Prostate gland (tissue), 2 donors: ENCODE results near the gene GNA14. TPM values are rescaled to one million over a fixed set of nuclear protein-coding genes. Genes with fewer than 3 reads are reported as not detected.

Source experiments
- DNase-seq: peaks from one replicate; pipeline ENCODE4 v3.0.0-alpha.2; 2019; ENCODE audit warnings: low spot score
- H3K27ac ChIP-seq, 2 donors: fragments of 200-600 bp; sonication (generic); 2 replicates each; pipeline ENCODE4 v1.5.1; 2017 to 2019
- H3K27me3 ChIP-seq: fragments of 200-600 bp; sonication (generic); replicated peaks from 2 replicates; pipeline ENCODE4 v1.5.1; 2019; ENCODE audit not compliant: insufficient read depth
- H3K36me3 ChIP-seq, 2 donors: fragments of 200-600 bp; sonication (generic); 1 replicate in 1 of 2; 2 replicates in 1 of 2; pipeline versions ENCODE4 v1.5.1 to v1.8.1; 2017 to 2019
- H3K4me1 ChIP-seq: fragments of 200-600 bp; sonication (generic); replicated peaks from 2 replicates; pipeline ENCODE4 v1.5.1; 2019
- H3K4me3 ChIP-seq, 2 donors: fragments of 200-600 bp; sonication (generic); 2 replicates each; pipeline ENCODE4 v1.5.1; 2017 to 2019
- H3K9me3 ChIP-seq: fragments of 200-600 bp; sonication (generic); 2 replicates; pipeline ENCODE4 v1.5.1; 2017
- CTCF ChIP-seq, 4 experiments: fragments of 200-600 bp in 2 of 4; fragments of 450-650 bp in 2 of 4; sonication (generic) in 2 of 4; IDR thresholded peaks; 1 replicate in 3 of 4; 2 replicates in 1 of 4; pipeline ENCODE4 v1.5.1; 2016 to 2019; ENCODE audit warnings: antibody characterized with exemption in 4 of 4, mild to moderate bottlenecking in 2 of 4, moderate library complexity in 2 of 4
- POLR2A ChIP-seq: fragments of 450-650 bp; IDR thresholded peaks from one replicate; pipeline ENCODE4 v1.6.1; 2016; ENCODE audit warnings: antibody characterized with exemption, mild to moderate bottlenecking
- POLR2AphosphoS5 ChIP-seq: sonication (generic); formaldehyde crosslinking; IDR thresholded peaks from one replicate; pipeline ENCODE4 v1.6.1; 2017; ENCODE audit warnings: antibody characterized with exemption
- WGBS: methylation state at CpG from one replicate; pipeline ENCODE4 v1.1.5; 2018; 5-methylcytosine and 5-hydroxymethylcytosine counted together
- intact Hi-C: fragments of 100-400 bp; cut with DNase I; formaldehyde crosslinking; loops from one replicate; pipeline ENCODE4 v1.14.2; 2022
- total RNA-seq, 2 donors: library from RNA; depleted of rRNA; stranded (reverse); fragments of >200 nt; gene quantifications; one replicate each; pipeline ENCODE4 v1.1.0, GENCODE V29; 2016

The GNA14 gene
- total RNA-seq, 2 donors from 2014 or later, result 2.4 to 5.5 TPM

- DNase-seq, result no peak
- TF ChIP-seq POLR2A, result no peak
- no peak for TF ChIP-seq CTCF (IDR thresholded peaks at IDR 0.05)
- no peak for TF ChIP-seq POLR2AphosphoS5
- Histone ChIP-seq H3K27me3 (no peaks in the 10 kb centered on the region), H3K4me3 (no peak overlapping the region), H3K36me3 (no peaks in the 10 kb centered on the region), H3K27ac (no peak overlapping the region), H3K9me3 (no peaks in the 10 kb centered on the region), H3K4me1 (no peaks in the 10 kb centered on the region)
- intact Hi-C loops, result loop anchor here (2.0 kb wide), 1 partner anchor 55 kb away; no protein-coding TSS in a partner anchor
- WGBS, result 63% methylated on average over 2 of the region's 2 CpGs
These were observed 72.3 kb downstream of the GNA14 start for GRCh38 chr9:77575785-77576184.

- intact Hi-C loops, result no loop called here
- 76% methylated on average over 4 of the region's 4 CpGs for WGBS
- H3K4me3 ChIP-seq, result no peak overlapping the region
These were observed 78.8 kb downstream of the GNA14 start for GRCh38 chr9:77569335-77569734.

GRCh38 chr9:77563174-77563573 lies 84.9 kb downstream of the GNA14 start:
- Histone ChIP-seq H3K36me3 (no peaks in the 10 kb centered on the region), H3K4me1 (no peaks in the 10 kb centered on the region), H3K4me3 (no peak overlapping the region), H3K27me3 (no peaks in the 10 kb centered on the region), H3K27ac (no peak overlapping the region), H3K9me3 (no peaks in the 10 kb centered on the region)
- 89% methylated on average over 1 of the region's 1 CpG for WGBS
- intact Hi-C loops, result no loop called here
- DNase-seq, result no peak
- TF ChIP-seq CTCF (IDR thresholded peaks at IDR 0.05) (no peak), POLR2A (no peak), POLR2AphosphoS5 (no peak)

More at GRCh38 chr9:77569335-77569734, 78.8 kb downstream of the GNA14 start:
- Histone ChIP-seq H3K36me3 (no peaks in the 10 kb centered on the region), H3K9me3 (no peaks in the 10 kb centered on the region), H3K27ac (no peak overlapping the region), H3K27me3 (no peaks in the 10 kb centered on the region), H3K4me1 (no peaks in the 10 kb centered on the region)
- no peak for TF ChIP-seq POLR2A
- TF ChIP-seq POLR2AphosphoS5, result no peak
- no peak for DNase-seq

- Histone ChIP-seq H3K27ac (no peak overlapping the region), H3K36me3 (no peaks in the 10 kb centered on the region), H3K27me3 (no peaks in the 10 kb centered on the region), H3K4me3 (no peak overlapping the region), H3K9me3 (no peaks in the 10 kb centered on the region), H3K4me1 (no peaks in the 10 kb centered on the region)
- intact Hi-C loops, result no loop called here
- DNase-seq, result no peak
- 83% methylated on average over 6 of the region's 6 CpGs for WGBS
- no peak for TF ChIP-seq POLR2AphosphoS5
- TF ChIP-seq POLR2A, result no peak
- no peak for TF ChIP-seq CTCF (IDR thresholded peaks at IDR 0.05)
These were observed 85.9 kb downstream of the GNA14 start for GRCh38 chr9:77562019-77562748.

- no peaks in the 10 kb centered on the region for H3K27me3 ChIP-seq
- H3K4me3 ChIP-seq, result no peak overlapping the region
- intact Hi-C loops, result no loop called here
- no peak for TF ChIP-seq CTCF (IDR thresholded peaks at IDR 0.05)
- TF ChIP-seq POLR2A, result no peak
- TF ChIP-seq POLR2AphosphoS5, result no peak
- no peak overlapping the region for H3K27ac ChIP-seq
- no peaks in the 10 kb centered on the region for H3K36me3 ChIP-seq
- DNase-seq, result no peak
- no peaks in the 10 kb centered on the region for H3K9me3 ChIP-seq
- WGBS, result 75% methylated on average over 2 of the region's 2 CpGs
- no peaks in the 10 kb centered on the region for H3K4me1 ChIP-seq
These were observed 86.6 kb downstream of the GNA14 start for GRCh38 chr9:77561331-77562018.
